GM19397 (cell line): ENCODE data around the gene CCDC3.

ENCODE experiments used
- ATAC-seq: cut with Tn5 transposase; IDR thresholded peaks from one replicate; pipeline ENCODE4 v1.9.1; 2021; ENCODE audit warnings: mild to moderate bottlenecking, moderate library complexity; ENCODE audit not compliant: unreplicated experiment

Gene CCDC3

DNA sequence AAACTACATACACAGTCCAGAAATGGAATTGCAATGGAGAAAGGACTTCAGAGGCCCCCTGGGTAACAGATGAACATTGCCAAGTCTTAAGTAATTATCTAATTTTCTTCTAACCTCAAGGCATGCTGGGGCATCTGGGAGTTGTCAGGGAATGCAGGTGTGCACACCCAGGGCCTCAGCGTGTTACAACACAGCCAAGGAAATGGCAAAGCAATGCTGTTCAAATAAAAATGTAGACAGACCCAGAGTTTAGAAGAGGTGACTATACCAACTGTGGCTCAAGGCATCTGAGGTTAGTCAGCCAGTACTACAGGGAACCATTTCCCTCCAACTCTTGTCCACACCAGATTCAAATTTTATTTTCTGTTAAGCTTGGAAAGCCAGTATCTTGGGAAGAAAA, 73.6 kb downstream of the CCDC3 start:
- no peak for ATAC-seq

DNA sequence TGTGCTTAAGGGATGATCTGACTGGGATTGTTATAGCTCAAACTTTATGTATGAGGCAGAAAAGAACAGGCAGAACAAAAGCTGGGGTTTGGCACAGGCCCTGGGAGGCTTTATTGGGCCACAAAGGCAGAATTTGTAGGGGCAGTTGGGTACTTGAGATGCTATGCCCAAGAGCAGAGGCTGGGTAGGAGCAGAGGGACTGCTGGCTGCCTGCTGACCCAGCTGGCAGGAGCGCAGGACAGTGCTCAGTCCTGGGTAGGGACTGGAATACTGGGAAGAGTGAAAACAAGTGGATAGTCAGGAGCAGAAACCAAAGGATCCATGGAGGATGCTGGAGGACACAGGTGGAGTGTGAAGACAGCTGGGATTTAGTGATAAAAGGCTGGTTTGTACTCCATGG, 75.7 kb downstream of the CCDC3 start:
- no peak for ATAC-seq

DNA sequence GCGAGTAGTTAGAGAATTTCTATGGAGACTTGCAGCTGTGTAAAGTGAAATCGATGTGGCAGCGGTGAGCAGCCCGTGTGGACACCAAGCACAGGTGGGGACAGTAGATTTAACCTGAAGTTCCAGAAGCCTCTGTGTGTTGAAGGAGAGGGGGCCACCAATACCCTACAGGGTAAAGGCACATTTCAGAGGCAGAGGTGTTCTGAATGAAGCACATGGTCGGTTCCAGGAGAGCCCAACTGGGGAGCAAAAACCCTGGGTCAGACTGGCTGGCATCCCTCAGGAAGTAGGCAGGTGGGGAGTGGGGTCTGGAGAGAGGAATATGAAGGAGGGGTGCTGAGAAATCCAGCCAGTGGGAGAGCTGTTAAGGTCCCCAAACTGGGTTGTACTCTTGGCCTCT, 76.6 kb downstream of the CCDC3 start:
- no peak for ATAC-seq

DNA sequence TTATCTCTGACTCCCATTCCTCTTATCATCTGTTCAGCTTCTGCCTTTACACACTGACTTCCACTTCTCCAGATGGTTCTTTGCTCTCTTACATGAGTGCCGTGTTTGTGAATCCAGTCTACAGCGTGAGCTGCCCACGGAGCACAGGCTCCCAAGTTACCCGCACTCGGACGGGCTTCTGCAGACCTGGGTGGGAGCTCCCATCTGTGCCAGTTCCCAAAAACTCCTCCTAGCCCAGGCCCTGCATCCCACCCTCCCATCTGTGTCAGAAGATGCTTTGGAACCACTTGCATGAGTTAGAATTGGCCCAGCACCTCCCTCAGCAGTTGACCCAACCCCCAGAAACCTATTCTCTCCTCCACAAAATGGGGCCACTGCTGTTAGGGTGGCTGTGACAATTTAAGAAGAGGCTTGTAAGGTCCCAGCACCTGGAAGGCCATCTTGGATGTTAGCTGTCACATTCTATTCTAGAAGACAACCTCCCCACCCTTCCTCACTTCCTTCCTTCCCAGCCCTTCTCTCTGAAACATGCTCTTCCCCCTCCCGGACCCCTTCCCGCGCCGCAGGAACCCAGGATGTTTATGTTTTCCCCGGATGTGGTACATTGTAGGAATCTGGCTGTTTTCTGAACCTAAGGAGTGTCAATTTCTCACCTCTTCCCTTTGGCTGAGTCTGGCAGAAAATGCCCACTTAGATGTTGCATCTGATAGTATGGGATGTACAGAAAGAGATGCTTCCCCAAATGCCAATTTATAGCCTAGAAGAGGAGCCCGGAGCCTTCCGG, 79.2 kb downstream of the CCDC3 start:
- no peak for ATAC-seq

DNA sequence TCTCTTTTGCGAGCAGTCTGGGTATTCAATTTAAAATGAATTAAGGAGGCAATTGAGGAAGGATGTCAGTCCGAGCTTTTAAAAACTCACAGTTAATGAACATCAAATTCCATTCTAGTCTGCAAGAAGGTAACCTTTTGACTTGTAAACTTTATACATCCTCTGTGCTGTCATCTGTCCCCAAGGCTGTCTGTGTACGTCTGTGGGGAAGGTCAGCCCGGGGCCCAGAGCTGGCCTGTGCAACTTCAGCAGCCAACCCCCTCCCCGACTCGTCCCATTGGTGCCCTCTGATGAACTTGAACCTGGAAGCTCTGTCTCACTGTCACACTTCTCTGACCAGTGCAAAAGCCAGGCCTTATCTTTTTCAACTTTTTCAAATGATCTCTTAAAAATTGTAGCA, 80.3 kb downstream of the CCDC3 start:
- ATAC-seq: no peak

DNA sequence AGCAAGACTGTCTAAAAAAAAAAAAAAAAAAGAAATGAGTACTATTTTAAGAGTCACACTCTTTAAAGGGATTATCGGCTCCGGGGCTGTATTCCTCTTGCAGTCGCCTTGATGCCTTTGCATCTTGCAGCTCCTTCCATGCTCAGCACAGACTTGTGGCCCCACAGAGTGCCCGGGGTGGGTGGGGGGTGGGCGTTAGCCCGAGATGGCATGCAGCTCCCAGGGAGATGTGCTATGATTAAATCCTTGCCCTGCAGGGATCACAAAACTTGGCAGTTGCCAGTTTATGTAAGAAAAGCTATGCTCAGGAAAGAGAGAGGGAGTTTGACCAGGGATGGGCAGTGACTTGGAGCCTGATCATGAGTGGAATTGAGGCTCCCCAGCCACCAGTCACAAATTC, 81.9 kb downstream of the CCDC3 start:
- ATAC-seq: no peak

DNA sequence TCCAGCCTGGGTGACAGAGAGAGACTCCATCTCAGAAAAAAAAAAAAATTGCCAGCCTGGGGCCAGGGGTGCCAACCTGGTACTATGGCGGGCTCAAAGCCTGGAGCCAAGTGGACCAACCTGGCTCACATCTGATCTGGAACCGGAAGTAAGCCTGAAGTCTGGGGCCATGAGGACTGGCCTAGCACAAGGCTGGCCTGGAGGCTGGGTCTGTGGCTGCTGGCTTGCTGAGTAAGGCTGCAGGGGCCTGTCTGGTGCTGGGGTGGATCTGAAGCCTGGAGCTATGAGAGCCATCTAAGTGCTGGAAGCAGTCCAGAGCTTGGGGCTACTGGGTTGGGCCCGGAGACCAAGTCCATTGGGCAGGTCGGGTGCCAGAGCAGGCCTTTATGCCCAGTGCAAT, 84.9 kb downstream of the CCDC3 start:
- ATAC-seq: no peak

DNA sequence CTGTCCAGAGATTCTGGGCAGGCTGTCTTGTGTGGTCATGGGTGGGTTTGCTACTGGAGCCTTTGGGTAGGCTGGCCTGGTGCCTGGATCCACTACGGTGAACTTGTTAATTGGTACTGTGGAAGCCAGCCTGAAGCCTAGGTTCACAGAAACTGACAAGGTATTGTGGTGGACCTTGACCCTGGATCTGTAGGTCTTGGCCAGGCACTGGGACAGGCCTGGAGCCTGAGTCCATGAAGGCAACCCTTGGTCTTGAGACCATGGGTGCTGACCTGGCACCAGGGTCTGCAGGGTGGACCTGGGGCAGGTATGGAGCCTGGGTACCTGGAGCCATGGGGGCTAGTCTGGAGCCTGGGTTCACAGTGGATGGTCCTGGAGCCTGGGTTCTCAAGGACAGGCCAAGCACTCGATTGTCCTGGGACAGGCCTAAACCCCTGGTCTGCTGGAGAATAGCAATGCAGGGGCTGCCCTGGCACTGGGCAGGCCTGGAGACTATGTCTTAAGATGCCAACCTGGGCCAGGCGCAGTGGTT, 85.8 kb downstream of the CCDC3 start:
- no peak for ATAC-seq

DNA sequence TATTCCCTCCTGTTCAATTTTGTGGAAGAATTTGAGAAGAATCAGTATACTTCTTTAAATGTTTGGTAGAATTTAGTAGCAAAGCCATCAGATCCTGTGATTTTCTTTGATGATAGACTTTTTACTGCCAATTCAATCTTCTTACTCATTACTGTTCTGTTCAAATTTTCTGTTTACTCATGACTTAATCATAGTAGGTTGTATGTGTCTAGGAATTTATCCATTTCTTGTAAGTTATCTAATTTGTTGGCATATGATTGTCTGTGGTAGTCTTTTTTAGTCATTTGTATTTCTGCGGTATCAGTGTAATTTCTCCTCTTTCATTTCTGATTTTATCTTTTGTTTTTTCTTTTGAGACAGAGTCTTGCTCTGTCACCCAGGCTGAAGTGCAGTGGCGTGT, 87.4 kb downstream of the CCDC3 start:
- ATAC-seq: no peak

DNA sequence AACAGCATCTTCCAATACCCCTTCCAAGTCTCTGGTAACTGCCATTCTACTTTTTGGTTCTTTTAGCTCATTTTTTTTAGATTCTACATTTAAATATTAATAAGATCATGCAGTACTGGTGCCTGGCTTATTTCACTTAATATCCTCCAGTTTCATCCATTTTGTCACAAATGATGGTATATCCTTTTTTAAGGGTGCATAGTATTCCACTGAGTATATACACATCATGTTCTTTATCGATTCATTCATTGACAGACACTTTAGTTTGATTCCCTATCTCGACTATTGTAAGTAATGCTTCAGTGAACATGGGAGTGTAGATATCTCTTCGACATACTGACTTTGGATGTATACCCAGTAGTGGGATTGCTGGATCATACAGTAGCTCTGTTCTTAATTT, 89.7 kb downstream of the CCDC3 start:
- no peak for ATAC-seq

DNA sequence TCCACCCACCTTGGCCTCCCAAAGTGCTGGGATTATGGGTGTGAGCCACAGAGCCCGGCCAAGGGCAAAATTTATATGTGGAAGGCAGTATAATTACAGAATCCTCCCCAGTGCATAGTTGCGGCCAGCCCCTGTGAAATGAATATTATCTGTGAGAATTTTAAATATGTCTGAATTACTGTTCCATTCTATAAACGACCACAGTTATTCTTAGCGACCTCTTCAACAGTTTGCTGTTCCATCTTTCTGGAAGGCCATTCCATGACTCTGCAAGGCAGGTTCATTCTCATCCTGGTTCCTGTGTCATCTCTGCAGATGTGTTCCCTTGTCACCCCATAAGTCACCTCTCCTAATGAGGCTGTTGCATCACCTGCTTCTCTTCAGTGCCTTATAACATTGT, 90.7 kb downstream of the CCDC3 start:
- no peak for ATAC-seq

DNA sequence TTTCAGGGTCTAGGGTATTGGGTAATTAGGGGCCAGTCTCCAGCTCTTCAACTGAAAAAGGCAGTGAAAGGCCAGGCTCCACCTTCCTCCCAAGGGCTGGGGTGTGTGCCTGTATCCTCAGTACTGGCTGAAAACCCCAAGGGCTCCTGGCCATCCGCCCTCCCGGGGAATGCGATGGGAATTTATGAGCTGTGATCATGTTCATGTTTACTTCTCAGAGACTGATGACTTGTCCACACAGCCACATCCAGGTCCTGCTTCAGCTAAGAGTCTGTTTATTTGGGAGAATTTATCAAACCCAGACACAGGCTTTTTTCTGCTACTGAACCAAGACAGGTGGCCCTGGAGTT, 91.7 kb downstream of the CCDC3 start:
- ATAC-seq: no peak

DNA sequence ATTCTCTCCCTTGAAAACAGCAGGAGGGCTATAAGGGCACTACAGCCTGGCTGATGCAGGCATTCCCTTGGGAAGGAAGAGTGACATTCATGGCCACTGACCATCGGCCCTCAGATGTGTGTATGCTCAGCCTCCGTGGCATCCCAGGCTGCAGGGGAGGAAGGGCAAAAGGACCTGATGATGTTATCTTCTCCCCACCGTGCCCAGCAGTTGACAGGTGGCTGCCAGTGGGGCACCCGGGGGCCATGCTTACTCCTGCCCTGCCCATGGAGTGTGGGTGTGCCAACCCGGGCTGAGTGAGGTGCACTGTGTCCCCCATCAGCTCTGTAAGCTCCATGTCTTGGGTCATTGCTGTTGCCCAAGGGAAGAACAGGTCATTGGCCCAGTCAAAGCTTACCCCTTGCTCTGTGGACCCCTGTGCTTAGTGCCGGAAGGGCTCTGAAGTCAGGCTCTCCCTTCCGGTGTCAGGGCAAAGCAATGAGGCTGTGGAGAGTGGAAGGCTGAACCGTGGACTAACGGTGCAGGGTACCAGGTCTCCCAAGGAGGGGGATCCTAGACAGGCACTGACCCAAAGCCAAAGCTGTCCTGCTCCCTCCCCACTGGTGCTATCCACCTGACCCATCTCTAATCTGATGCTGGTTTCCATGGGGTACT, 92.2 kb downstream of the CCDC3 start:
- ATAC-seq: no peak

DNA sequence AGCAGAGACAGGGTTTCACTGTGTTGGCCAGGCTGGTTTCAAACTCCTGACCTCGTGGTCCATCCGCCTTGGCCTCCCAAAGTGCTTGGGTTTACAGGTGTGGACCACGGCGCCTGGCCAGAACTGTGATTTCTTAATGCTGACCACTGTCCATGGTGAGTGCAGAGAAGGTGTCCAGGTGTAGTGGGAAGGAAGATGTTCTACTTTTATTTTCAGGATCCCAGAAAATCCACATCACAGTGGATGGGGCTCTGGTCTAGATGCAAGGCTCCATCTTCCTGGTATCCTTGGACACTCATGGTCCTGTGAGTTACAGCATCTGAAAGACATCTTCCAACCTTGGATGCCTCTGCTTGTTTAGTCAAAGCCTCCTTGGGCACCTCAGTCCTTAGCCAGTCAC, 92.7 kb downstream of the CCDC3 start:
- ATAC-seq: no peak

DNA sequence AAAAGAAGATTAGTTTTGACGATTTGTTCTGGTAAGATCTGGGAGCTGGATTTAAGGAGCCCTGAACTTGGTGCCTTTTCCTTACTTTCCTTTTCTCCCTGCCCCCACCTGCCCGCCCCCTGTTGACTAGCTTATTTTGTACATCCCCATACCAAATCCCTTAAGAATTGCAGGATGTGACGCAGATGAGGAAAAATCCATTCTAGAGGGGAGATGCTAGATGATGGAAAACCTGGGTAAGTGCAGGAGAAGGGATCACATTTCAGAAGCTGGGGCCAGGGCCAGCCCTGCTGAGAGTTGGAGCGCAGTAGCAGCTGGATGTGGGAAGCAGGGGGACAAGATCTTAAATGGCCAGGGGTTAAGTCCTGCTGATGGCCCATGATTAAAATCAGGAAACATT, 93.9 kb downstream of the CCDC3 start:
- ATAC-seq: no peak

DNA sequence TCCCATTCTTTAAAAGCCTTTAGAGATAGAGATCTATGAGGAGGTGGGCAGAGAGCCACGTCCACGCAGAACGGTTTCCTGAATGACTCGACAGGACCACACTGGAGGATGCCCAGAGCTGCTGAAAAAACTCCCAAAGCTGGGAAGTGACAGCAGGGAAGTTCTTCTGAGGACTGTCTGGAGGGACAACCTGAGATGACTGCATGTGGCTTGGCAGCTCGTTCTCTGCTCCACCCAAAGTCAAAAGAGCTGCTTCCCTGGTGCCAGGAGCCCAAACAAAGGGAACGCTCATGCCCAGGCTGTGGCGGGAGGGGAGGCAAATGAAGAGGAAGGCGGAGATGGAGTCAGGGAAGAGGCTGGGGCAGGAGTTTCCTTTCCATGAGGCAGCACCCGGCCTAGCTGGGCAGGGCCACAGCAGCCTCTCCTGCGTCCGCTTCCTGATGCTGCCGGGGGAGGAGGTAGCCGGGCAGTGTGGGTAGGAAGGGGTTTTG, 95.4 kb downstream of the CCDC3 start:
- ATAC-seq: no peak

DNA sequence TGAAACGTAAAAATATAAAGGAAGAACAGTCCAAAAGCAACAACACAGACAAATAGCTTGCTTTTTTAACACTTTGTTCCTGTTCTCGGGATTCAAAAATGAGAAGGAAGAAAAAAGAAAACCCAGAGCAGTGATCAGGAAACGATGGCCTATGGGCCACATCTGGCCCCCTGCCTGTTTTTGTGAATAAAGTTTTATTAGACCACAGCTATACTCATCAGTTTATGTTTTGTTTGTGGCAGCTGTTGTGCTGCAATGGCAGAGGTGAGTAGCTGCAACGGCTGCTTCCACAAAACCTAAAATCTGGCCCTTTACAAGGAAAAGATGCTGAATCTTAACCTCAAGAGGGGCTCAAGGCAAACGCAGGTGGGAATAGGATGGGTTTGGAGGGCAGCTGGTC, 96.4 kb downstream of the CCDC3 start:
- no peak for ATAC-seq

DNA sequence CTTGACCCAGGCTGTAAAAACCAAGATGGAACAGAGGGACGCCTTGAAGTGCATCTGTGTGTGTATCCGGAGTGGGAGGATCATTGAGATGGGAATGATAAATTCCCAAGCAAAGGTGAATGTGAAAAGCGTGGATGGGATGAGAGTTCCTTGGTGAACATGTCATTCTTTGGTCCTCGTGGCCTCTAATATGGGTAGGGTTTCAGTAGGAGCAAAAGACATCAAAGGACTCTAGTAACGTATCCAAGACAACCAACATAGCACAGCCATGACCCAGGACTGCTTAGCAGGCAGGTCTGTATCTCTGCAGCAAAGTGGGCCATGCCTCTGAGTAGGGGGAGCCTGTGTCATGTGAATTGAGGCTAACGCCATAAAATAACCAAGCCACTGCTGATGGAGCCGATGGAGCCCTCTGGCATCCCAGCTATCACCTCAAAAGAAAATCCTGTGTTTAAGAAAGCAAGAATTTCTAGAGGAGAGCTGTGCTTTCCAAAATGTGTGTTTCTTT, 98.6 kb downstream of the CCDC3 start:
- no peak for ATAC-seq

DNA sequence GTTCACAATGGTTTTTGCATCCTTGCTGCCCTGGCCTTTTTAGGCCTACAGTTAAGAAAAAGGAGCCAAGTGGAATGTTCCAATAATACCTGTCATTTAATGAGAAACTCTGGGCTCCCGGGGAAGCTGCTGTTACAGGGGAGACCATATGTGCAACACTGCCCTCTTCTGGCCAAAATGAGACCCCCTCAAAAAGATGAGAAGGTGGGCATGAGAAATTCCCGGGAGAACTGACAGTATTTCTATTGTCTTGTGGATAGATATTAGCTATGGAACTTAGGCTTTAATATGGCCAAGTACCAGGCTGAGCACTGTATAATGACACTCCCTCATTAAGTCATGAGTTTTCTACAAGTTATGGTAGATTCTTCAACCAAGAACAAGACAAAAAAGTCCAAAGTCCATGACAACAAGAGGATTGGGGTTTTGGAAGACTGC, 99.4 kb downstream of the CCDC3 start:
- ATAC-seq: no peak

DNA sequence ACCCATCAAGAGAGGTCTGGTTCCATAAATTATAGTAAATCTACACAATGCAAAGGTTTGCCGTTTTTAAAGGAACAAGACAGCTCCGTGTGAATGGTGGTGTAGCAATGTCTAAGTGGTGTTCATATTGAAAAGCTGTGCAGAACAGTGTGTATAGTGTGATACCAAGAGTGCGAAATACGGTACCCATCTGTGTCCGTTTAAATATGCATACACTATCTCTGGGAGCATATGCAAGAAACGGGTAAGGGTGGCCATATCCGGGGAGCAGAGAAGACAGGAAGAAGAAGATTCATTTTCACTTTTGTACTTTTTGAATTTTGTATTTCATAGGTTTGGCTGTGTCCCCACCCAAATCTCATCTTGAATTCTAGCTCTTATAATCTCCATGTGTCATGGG, 102.0 kb downstream of the CCDC3 start:
- no peak for ATAC-seq

DNA sequence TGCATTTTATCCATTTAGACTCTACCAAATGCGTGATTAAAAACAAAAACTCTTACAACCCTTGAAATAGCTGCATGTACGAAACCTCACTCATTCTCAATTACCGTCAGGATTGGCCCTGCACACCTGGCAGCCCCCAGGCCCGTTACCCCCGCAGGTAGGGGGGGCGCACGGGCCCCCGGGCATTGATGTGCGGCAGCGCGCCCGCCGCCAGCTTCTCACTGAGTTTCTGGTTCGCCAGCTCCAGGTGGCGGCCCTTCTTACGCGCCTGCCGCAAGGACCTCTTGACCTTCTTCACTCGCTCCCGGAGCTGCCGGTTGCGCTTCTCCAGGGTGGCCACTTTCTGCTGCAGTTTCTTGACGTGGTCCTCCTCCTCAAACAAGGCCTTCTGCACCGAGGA, 103.2 kb downstream of the CCDC3 start:
- ATAC-seq: no peak

DNA sequence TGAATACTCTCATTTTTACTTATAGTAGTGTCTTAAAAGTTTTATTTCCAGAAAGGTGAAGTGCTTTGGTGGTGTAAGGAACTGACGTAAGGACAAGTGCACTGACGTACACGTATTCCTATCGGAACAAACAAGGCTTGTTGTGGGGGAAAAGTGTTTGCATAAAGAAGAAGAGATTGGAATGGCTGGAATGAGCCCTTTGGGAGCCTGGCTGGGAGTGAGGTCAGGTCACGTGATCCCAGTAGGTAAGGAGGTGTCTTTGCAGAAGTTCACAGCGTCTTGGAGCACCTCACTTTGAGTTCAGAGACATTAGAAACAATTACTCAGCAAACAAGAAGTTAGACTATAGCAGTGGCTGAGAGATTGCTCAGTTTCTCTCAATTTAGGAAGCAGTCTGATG, 104.2 kb downstream of the CCDC3 start:
- no peak for ATAC-seq
